Thoracic aorta endothelial cell (primary cell): ENCODE results near the gene CYTH2. TPM values are rescaled to one million over a fixed set of nuclear protein-coding genes. Genes with fewer than 3 reads are reported as not detected.

Experiments
- total RNA-seq: library from RNA; depleted of rRNA; stranded (reverse); fragments of >200 nt; gene quantifications from 2 replicates; pipeline ENCODE4 v1.2.3, GENCODE V29; 2012

CYTH2 gene
- 65.1 and 96.0 TPM in 2 replicates for total RNA-seq

GRCh38 chr19:48469289-48469881 is at the start of gene CYTH2:
TSS of gene CYTH2 (plus strand) at chr19:48469369. CDS start at chr19:48469508, 139 bp downstream.

GRCh38 chr19:48445606-48446481 is 23.3 kb upstream of the CYTH2 start, which contains the start of gene GRWD1:
TSS of gene GRWD1 (plus strand) at chr19:48445983. CDS start at chr19:48446006, 23 bp downstream.

GRCh38 chr19:48455171-48455907 is 13.8 kb upstream of the CYTH2 start, which contains the start of gene KCNJ14:
TSS of gene KCNJ14 (plus strand) at chr19:48455574. CDS start at chr19:48461725, 6,151 bp downstream.

GRCh38 chr19:48511800-48512503 is 42.8 kb downstream of the CYTH2 start, which contains the start of gene LMTK3:
TSS of gene LMTK3 (minus strand) at chr19:48511835. CDS start at chr19:48511576, 259 bp downstream.

Other genes starting within 250 kb of the CYTH2 start
- 220 and 254 TPM in 2 replicates for gene CARD8, start 213.5 kb upstream of the CYTH2 start, total RNA-seq
- gene ZNF114, start 199.3 kb upstream of the CYTH2 start, total RNA-seq = 1.5 and 3.2 TPM in 2 replicates
- gene EMP3, start 143.8 kb upstream of the CYTH2 start, total RNA-seq = 33.2 and 47.0 TPM in 2 replicates
- 4.4 and 5.0 TPM in 2 replicates for gene TMEM143, start 105.4 kb upstream of the CYTH2 start, total RNA-seq
- not detected in 2 replicates for gene SYNGR4, start 105.0 kb upstream of the CYTH2 start, total RNA-seq
- gene KDELR1, start 77.8 kb upstream of the CYTH2 start, total RNA-seq = 80.3 and 101 TPM in 2 replicates
- gene GRIN2D, start 75.7 kb upstream of the CYTH2 start, total RNA-seq = 0.40 and 0.57 TPM in 2 replicates
- 48.3 and 54.2 TPM in 2 replicates for gene GRWD1, start 23.4 kb upstream of the CYTH2 start, total RNA-seq
- 0.57 and 0.66 TPM in 2 replicates for gene KCNJ14, start 13.8 kb upstream of the CYTH2 start, total RNA-seq
- under 0.01 and 0.22 TPM in 2 replicates for gene LMTK3, start 42.5 kb downstream of the CYTH2 start, total RNA-seq
- not detected in 2 replicates for gene SULT2B1, start 82.8 kb downstream of the CYTH2 start, total RNA-seq
- not detected in 2 replicates for gene SPACA4, start 137.4 kb downstream of the CYTH2 start, total RNA-seq
- 0.27 and 0.57 TPM in 2 replicates for gene FAM83E, start 145.7 kb downstream of the CYTH2 start, total RNA-seq
- 1,558 and 1,662 TPM in 2 replicates for gene RPL18, start 149.8 kb downstream of the CYTH2 start, total RNA-seq
- 11.3 and 11.7 TPM in 2 replicates for gene SPHK2, start 150.1 kb downstream of the CYTH2 start, total RNA-seq
- gene DBP, start 168.0 kb downstream of the CYTH2 start, total RNA-seq = 0.80 and 1.3 TPM in 2 replicates
- gene CA11, start 176.8 kb downstream of the CYTH2 start, total RNA-seq = 0.27 and 1.2 TPM in 2 replicates
- not detected in 2 replicates for gene NTN5, start 203.6 kb downstream of the CYTH2 start, total RNA-seq
- not detected in 2 replicates for gene FUT2, start 226.6 kb downstream of the CYTH2 start, total RNA-seq